HG03025 (cell line): ENCODE measurements around the gene IFT81.
"Not testable (repeated sequence)": the region's sequence is repeated elsewhere in the genome, so short reads cannot be mapped to it uniquely, and the experiment has no call there.

Source experiments
- ATAC-seq: cut with Tn5 transposase; IDR thresholded peaks from one replicate; pipeline ENCODE4 v1.9.1; 2021; ENCODE audit warnings: mild to moderate bottlenecking, moderate library complexity; ENCODE audit not compliant: unreplicated experiment, low FRiP score

The IFT81 gene

GRCh38 chr12:110234755-110235154, 110.6 kb downstream of the IFT81 start:
- ATAC-seq, result no peak

GRCh38 chr12:110235383-110235782, 111.2 kb downstream of the IFT81 start:
- ATAC-seq, result no peak

- no peak for ATAC-seq
These were observed 119.1 kb downstream of the IFT81 start for GRCh38 chr12:110243227-110243626.

GRCh38 chr12:110244372-110244771, 120.2 kb downstream of the IFT81 start:
- ATAC-seq, result no peak

GRCh38 chr12:110244829-110245228, 120.7 kb downstream of the IFT81 start:
- no peak for ATAC-seq

- no peak for ATAC-seq
These were observed 121.2 kb downstream of the IFT81 start for GRCh38 chr12:110245369-110245772.

- ATAC-seq, result no peak
These were observed 122.6 kb downstream of the IFT81 start for GRCh38 chr12:110246636-110247339.

GRCh38 chr12:110247340-110248095, 123.4 kb downstream of the IFT81 start:
- no peak for ATAC-seq

- no peak for ATAC-seq
These were observed 123.9 kb downstream of the IFT81 start for GRCh38 chr12:110248096-110248447.

- no peak for ATAC-seq
These were observed 124.9 kb downstream of the IFT81 start for GRCh38 chr12:110249105-110249504.

GRCh38 chr12:110249716-110250225, 125.6 kb downstream of the IFT81 start:
- ATAC-seq, result no peak

GRCh38 chr12:110251381-110251780, 127.2 kb downstream of the IFT81 start:
- no peak for ATAC-seq

GRCh38 chr12:110252716-110253115, 128.6 kb downstream of the IFT81 start:
- ATAC-seq, result no peak

- no peak for ATAC-seq
These were observed 129.0 kb downstream of the IFT81 start for GRCh38 chr12:110253176-110253575.

- ATAC-seq, result no peak
These were observed 130.9 kb downstream of the IFT81 start for GRCh38 chr12:110254971-110255540.

GRCh38 chr12:110255890-110256456, 131.8 kb downstream of the IFT81 start:
- ATAC-seq, result not testable (repeated sequence)

- no peak for ATAC-seq
These were observed 132.7 kb downstream of the IFT81 start for GRCh38 chr12:110256780-110257431.

- ATAC-seq, result no peak
These were observed 134.3 kb downstream of the IFT81 start for GRCh38 chr12:110258466-110258865.

- no peak for ATAC-seq
These were observed 138.6 kb downstream of the IFT81 start for GRCh38 chr12:110262442-110263388.
